ENCODE measurements around the gene RBM20. TPM values are rescaled to one million over a fixed set of nuclear protein-coding genes. Genes with fewer than 3 reads are reported as not detected.

The RBM20 gene
- total and polyA plus RNA-seq, 2 of the 13 experiments (the other 11 are each of a cell fraction or from before 2014, with no cell fraction given) = 0.02 to 0.22 TPM

- no peak for TF ChIP-seq DNMT3B (CRISPR knock-in tag; conservative IDR thresholded peaks at IDR 0.05)
- no peak for TF ChIP-seq ZKSCAN1 (IDR thresholded peaks at IDR 0.05; ENCODE audit: low read length)
- TF ChIP-seq HMGXB4 (CRISPR knock-in tag; IDR thresholded peaks at IDR 0.05; ENCODE audit: borderline replicate concordance in 1 of 2, low read depth in 1 of 2) = peak; percentile 77 to 89; a peak in 3 of 4 replicates
- peak; percentile 72 for TF ChIP-seq ZNF687 (CRISPR knock-in tag; IDR thresholded peaks at IDR 0.05)
- TF ChIP-seq MAF1 (CRISPR knock-in tag; IDR thresholded peaks at IDR 0.05; ENCODE audit: borderline replicate concordance) = no peak
- no peak for TF ChIP-seq ZNF124 (CRISPR knock-in tag; IDR thresholded peaks at IDR 0.05)
- TF ChIP-seq DBP (CRISPR knock-in tag; IDR thresholded peaks at IDR 0.05; ENCODE audit: not compliant biosample characterization) = no peak
- peak; percentile 87; the same call in 1 of the 2 replicates for TF ChIP-seq MTA1 (CRISPR knock-in tag; IDR thresholded peaks at IDR 0.05; ENCODE audit: borderline replicate concordance)
- TF ChIP-seq ZNF878 (CRISPR knock-in tag; IDR thresholded peaks at IDR 0.05) = 0 out of 2 replicates have a peak, but pooled peaks have one; percentile 44
- TF ChIP-seq ZNF276 (CRISPR knock-in tag; IDR thresholded peaks at IDR 0.05; ENCODE audit: low read depth) = no peak
Measured at GRCh38 chr10:110671788-110672579, 27.8 kb downstream of the RBM20 start (continued).
